Kidney (tissue), 14 donors: ENCODE data around the gene ITGAL. TPM values are rescaled to one million over a fixed set of nuclear protein-coding genes. Genes with fewer than 3 reads are reported as not detected.
"Not testable (repeated sequence)": the region's sequence is repeated elsewhere in the genome, so short reads cannot be mapped to it uniquely, and the experiment has no call there.

Experiments used
- DNase-seq, 5 donors: peaks; one replicate each; pipeline ENCODE4 v3.0.0-alpha.2; 2013 to 2020
- FAIRE-seq: peaks from 2 replicates; lab custom pipeline; 2012; peaks lifted over from hg19 to GRCh38; lab: Jason Lieb, UNC
- H3K27ac ChIP-seq, 2 donors: one replicate each; pipeline ENCODE4 v1.7.0; 2013; ENCODE audit warnings: low read depth in 2 of 2, low read length in 2 of 2, inconsistent platforms in 1 of 2
- H3K27me3 ChIP-seq: one replicate; pipeline ENCODE4 v1.7.1; 2013; ENCODE audit warnings: low read length, inconsistent platforms; ENCODE audit not compliant: control insufficient read depth, insufficient read depth
- H3K36me3 ChIP-seq, 3 donors: one replicate each; pipeline versions ENCODE4 v1.7.0 to v1.7.1; 2013; ENCODE audit warnings: low read length in 3 of 3, control low read depth in 1 of 3, inconsistent platforms in 1 of 3; ENCODE audit not compliant: insufficient read depth in 3 of 3, control insufficient read depth in 2 of 3
- H3K4me1 ChIP-seq, 3 donors: one replicate each; pipeline versions ENCODE4 v1.7.0 to v1.7.1; 2013; ENCODE audit warnings: low read length in 3 of 3, inconsistent platforms in 1 of 3, low read depth in 1 of 3; ENCODE audit not compliant: control insufficient read depth in 2 of 3, insufficient read depth in 2 of 3
- H3K4me3 ChIP-seq, 3 donors: one replicate each; pipeline versions ENCODE4 v1.7.0 to v1.8.1; 2013; ENCODE audit warnings: low read length in 3 of 3, control low read depth in 1 of 3, inconsistent platforms in 1 of 3
- H3K9ac ChIP-seq, 3 donors: one replicate each; pipeline versions ENCODE4 v1.7.0 to v1.7.1; 2013; ENCODE audit warnings: low read length in 3 of 3, control low read depth in 1 of 3, inconsistent platforms in 1 of 3
- H3K9me3 ChIP-seq, 3 donors: one replicate each; pipeline versions ENCODE4 v1.7.0 to v1.7.1; 2013; ENCODE audit warnings: low read length in 3 of 3, control low read depth in 1 of 3, inconsistent platforms in 1 of 3; ENCODE audit not compliant: control insufficient read depth in 2 of 3, insufficient read depth in 1 of 3
- CTCF ChIP-seq: IDR thresholded peaks from 3 replicates; pipeline ENCODE4 v1.5.1; 2012; ENCODE audit warnings: mild to moderate bottlenecking, moderate library complexity, borderline replicate concordance; ENCODE audit not compliant: insufficient read depth; ENCODE audit errors: extremely low read depth
- intact Hi-C: fragments of 100-400 bp; cut with DNase I; formaldehyde crosslinking; loops from one replicate; pipeline ENCODE4 v1.11.1; 2022
- polyA plus RNA-seq: library from polyadenylated mRNA; stranded (reverse); fragments of 350-450 nt; fragmentation: Illumina TruSeq; extraction: RNeasy Lipid Tissue Mini Kit (QIAGEN cat#74804); gene quantifications from one replicate; pipeline ENCODE4 v1.2.3, GENCODE V29; 2014; ENCODE audit warnings: low read depth, low replicate concordance; ENCODE audit not compliant: insufficient read depth
- total RNA-seq: library from RNA; stranded (reverse); fragmentation: NEBNext Ultra II Directional; extraction: Animal tissue kit (Norgen Biotek cat#: 25700); gene quantifications from one replicate; pipeline ENCODE4 v1.2.1, GENCODE V29; 2021
- donor health status: control.
- donor health status: control.
- donor health status: control.
- donor health status: control.
- donor health status: control.
- donor health status: DM: yes; HTN: yes; CAD: no.
- donor health status: Normal renal cell carcinoma (clear cell type).

ITGAL gene
- total and polyA plus RNA-seq, 2 donors from 2014 or later = 0.56 to 19.6 TPM

GRCh38 chr16:30457743-30458560 lies 14.6 kb upstream of the ITGAL start:
- Histone ChIP-seq H3K27ac (no peak overlapping the region), H3K27me3 (no peaks in the 10 kb centered on the region), H3K36me3 (no peaks in the 10 kb centered on the region), H3K4me3 (no peak overlapping the region), H3K4me1 (no peaks in the 10 kb centered on the region), H3K9me3 (no peaks in the 10 kb centered on the region), H3K9ac (no peak overlapping the region)
- intact Hi-C loops = loop anchor here (10.0 kb wide), 1 partner anchor 57 kb away; no protein-coding TSS in a partner anchor
- DNase-seq (no peak), FAIRE-seq (no peak)
- TF ChIP-seq CTCF = no peak

GRCh38 chr16:30458561-30459394 lies 13.8 kb upstream of the ITGAL start:
- no peaks in the 10 kb centered on the region for H3K36me3 ChIP-seq
- TF ChIP-seq CTCF = no peak
- intact Hi-C loops = loop anchor here (10.0 kb wide), 1 partner anchor 56 kb away; no protein-coding TSS in a partner anchor
- H3K9me3 ChIP-seq = no peaks in the 10 kb centered on the region
- H3K4me3 ChIP-seq = no peak overlapping the region
- FAIRE-seq (no peak), DNase-seq (peak in 1 of 5 donors; percentile 76)
- H3K27ac ChIP-seq = no peak overlapping the region
- H3K27me3 ChIP-seq = no peaks in the 10 kb centered on the region
- no peak overlapping the region for H3K9ac ChIP-seq
- H3K4me1 ChIP-seq = no peaks in the 10 kb centered on the region

- DNase-seq (peak in 3 of 5 donors; percentile 40 to 49 (median 43)), FAIRE-seq (no peak)
- H3K36me3 ChIP-seq = no peaks in the 10 kb centered on the region
- H3K27ac ChIP-seq = no peak overlapping the region
- H3K9me3 ChIP-seq = no peaks in the 10 kb centered on the region
- H3K4me1 ChIP-seq = no peaks in the 10 kb centered on the region
- TF ChIP-seq CTCF = no peak
- H3K9ac ChIP-seq = no peak overlapping the region
- intact Hi-C loops = loop anchor here (10.0 kb wide), 1 partner anchor 55 kb away; no protein-coding TSS in a partner anchor
- no peak overlapping the region for H3K4me3 ChIP-seq
- H3K27me3 ChIP-seq = no peaks in the 10 kb centered on the region
Observed at GRCh38 chr16:30459456-30459855, 13.1 kb upstream of the ITGAL start.

DNA sequence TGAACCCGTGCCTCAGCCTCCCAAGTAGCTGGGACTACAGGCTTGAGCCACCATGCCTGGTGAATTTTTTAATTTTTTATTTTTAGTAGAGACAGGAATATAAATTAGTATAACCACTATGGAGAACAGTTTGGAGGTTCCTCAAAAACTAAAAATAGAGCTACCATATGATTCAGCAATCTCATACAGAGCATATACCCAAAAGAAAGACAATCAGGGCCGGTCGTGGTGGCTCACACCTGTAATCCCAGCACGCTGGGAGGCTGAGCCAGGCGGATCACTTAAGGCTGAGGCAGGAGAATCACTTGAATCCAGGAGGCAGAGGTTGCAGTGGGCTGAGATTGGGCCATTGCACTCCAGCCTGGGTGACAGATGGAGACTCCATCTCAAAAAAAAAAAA lies 11.1 kb upstream of the ITGAL start:
- H3K27ac ChIP-seq, H3K27me3 ChIP-seq, H3K4me3 ChIP-seq, H3K9ac ChIP-seq, H3K36me3 ChIP-seq, intact Hi-C loops, H3K9me3 ChIP-seq, H3K4me1 ChIP-seq, FAIRE-seq, DNase-seq: not testable (repeated sequence)
